Mucosa of descending colon (tissue), 3 donors: ENCODE data around the gene CCBE1. TPM values are rescaled to one million over a fixed set of nuclear protein-coding genes. Genes with fewer than 3 reads are reported as not detected.

Source experiments
- ATAC-seq: fragments of 200-7000 bp; cut with Tn5 transposase; one replicate; pipeline ENCODE4 v1.9.1; 2020; ENCODE audit warnings: mild to moderate bottlenecking, moderate library complexity
- DNase-seq, 3 donors: peaks; one replicate each; pipeline ENCODE4 v3.0.0-alpha.2; 2020
- H3K36me3 ChIP-seq: fragments of 200-600 bp; one replicate; pipeline ENCODE4 v1.8.0; 2021; ENCODE audit warnings: low read depth, mild to moderate bottlenecking
- H3K4me1 ChIP-seq: fragments of 200-600 bp; one replicate; pipeline ENCODE4 v1.8.0; 2021; ENCODE audit warnings: low read depth, mild to moderate bottlenecking
- H3K4me3 ChIP-seq: fragments of 200-600 bp; one replicate; pipeline ENCODE4 v1.8.0; 2021; ENCODE audit warnings: mild to moderate bottlenecking
- H3K9me3 ChIP-seq: fragments of 200-600 bp; one replicate; pipeline ENCODE4 v1.8.0; 2021; ENCODE audit warnings: mild to moderate bottlenecking
- intact Hi-C, 2 donors: fragments of 100-400 bp; cut with DNase I in 1 of 2; cut with micrococcal nuclease in 1 of 2; formaldehyde crosslinking; loops; one replicate each; pipeline versions ENCODE4 v1.11.0 to v1.11.1; 2022; cut with DNase I, micrococcal nuclease
- total RNA-seq, 3 donors: library from RNA; stranded (reverse); fragmentation: NEBNext Ultra II Directional in 2 of 3; extraction: Animal tissue kit (Norgen Biotek cat#: 25700) in 2 of 3; gene quantifications; one replicate each; pipeline versions ENCODE4 v1.2.1 to v1.2.4, GENCODE V29; 2021 to 2023
- TF ChIP-seq, protein P1 (sequence below): fragments of 200-600 bp; IDR thresholded peaks from one replicate; pipeline ENCODE4 v1.8.0; 2022; ENCODE audit warnings: antibody characterized with exemption, mild to moderate bottlenecking
- donor health status: DM: no; HTN: no; CAD: no; lungs with moderate emphysema.
- donor health status: DM: no; HTN: no; CAD: no.
- donor health status: DM: no; HTN: yes; CAD: no.

Gene CCBE1
- total RNA-seq, 3 donors from 2014 or later: 1.6 to 54.7 (median 2.2) TPM

DNA sequence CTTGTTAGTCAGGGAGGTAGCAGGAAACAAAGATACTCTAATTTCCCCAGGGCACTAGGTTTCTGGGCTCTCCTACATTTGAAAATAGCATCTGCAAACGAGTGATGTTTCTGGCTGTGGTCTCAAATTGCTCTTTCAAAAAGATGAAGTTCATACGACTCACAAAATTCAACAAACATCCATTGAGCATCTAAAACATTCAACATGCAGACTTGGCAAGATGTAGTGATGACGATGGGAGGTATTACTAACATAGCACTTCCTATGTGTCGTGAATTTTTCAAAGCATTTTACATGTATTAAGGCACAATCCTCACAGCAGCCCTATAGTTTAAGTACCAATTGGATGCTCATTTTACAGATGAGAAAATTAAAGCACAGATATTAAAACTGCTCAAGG lies 5.2 kb downstream of the CCBE1 start:
- Histone ChIP-seq H3K4me3 (no peak overlapping the region), H3K9me3 (no peaks in the 10 kb centered on the region), H3K36me3 (no peaks in the 10 kb centered on the region), H3K4me1 (peaks cover 7% of the 10 kb centered on the region)
- intact Hi-C loops: loop anchor here in 1 of 2 donors (10.0 kb wide), 1 partner anchor 67 kb away; no protein-coding TSS in a partner anchor
- DNase-seq (no peak), ATAC-seq (no peak)
- TF ChIP-seq, protein P1, sequence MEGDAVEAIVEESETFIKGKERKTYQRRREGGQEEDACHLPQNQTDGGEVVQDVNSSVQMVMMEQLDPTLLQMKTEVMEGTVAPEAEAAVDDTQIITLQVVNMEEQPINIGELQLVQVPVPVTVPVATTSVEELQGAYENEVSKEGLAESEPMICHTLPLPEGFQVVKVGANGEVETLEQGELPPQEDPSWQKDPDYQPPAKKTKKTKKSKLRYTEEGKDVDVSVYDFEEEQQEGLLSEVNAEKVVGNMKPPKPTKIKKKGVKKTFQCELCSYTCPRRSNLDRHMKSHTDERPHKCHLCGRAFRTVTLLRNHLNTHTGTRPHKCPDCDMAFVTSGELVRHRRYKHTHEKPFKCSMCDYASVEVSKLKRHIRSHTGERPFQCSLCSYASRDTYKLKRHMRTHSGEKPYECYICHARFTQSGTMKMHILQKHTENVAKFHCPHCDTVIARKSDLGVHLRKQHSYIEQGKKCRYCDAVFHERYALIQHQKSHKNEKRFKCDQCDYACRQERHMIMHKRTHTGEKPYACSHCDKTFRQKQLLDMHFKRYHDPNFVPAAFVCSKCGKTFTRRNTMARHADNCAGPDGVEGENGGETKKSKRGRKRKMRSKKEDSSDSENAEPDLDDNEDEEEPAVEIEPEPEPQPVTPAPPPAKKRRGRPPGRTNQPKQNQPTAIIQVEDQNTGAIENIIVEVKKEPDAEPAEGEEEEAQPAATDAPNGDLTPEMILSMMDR: no peak

DNA sequence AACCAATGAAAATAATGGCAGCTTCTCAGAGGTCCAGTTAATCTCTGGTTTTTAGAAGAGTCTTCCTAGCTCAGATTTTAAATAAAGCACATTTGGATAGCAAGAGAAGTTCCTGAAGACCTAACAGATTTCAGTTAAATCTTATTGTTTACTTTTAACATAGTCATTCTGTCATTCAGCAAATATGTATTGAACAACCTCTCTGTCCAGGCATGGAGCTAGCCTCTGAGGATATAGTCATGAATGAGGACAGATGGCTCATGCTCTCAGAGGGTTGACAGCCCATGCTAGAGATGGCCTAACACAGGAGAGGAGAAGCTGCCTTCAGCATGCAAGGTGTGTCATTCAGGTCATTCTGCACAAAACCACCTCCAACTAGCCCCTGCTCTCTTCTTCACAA lies 6.2 kb downstream of the CCBE1 start:
- DNase-seq (peak in 1 of 3 donors; percentile 43), ATAC-seq (peak; percentile 89)
- H3K9me3 ChIP-seq: no peaks in the 10 kb centered on the region
- H3K36me3 ChIP-seq: no peaks in the 10 kb centered on the region
- H3K4me3 ChIP-seq: no peak overlapping the region
- H3K4me1 ChIP-seq: no peaks in the 10 kb centered on the region
- TF ChIP-seq, protein P1: no peak
- intact Hi-C loops: loop anchor here in 1 of 2 donors (10.0 kb wide), 1 partner anchor 66 kb away; no protein-coding TSS in a partner anchor

DNA sequence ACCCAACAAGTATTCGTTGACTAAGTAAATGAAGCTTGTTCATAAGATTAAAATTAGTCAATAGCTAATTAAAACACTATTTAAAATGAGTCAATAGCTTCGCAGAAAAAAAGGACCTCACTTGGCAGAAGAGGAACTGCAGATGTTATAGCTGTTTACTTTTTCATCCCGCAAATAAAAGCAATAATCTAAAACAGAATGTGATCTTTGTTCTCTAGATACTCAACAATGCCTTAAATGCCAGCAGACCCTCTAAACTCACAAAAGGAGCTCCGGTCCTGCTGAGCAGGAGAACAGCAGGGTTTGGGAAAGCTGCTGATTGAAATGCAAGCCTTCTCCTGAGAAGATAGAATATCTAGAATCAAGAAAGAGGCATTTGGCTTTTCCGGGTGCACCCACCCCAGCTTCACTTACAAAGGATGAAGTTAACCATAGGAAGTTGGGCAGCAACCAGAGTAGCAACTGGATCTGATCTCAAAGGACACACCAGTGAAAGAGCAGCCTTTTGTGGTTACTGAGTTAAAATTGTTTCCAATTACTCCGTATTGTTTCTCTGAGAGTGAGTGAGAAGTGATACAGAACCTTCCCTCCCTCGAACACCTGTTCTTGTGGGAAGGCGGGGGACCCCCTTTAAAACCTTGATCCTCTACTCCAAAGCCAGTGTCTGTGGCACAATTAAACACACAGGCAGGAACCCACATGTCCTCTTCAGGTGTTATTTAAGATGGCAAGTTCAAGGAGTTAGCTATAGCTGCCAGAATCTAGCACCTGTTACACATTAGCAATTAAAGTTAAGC lies 6.8 kb downstream of the CCBE1 start:
- Histone ChIP-seq H3K36me3 (no peaks in the 10 kb centered on the region), H3K9me3 (no peaks in the 10 kb centered on the region), H3K4me1 (no peaks in the 10 kb centered on the region), H3K4me3 (no peak overlapping the region)
- no peak for DNase-seq
- peak; percentile 13 for ATAC-seq
- TF ChIP-seq, protein P1: no peak
- intact Hi-C loops: loop anchor here in 1 of 2 donors (10.0 kb wide), 1 partner anchor 66 kb away; no protein-coding TSS in a partner anchor

DNA sequence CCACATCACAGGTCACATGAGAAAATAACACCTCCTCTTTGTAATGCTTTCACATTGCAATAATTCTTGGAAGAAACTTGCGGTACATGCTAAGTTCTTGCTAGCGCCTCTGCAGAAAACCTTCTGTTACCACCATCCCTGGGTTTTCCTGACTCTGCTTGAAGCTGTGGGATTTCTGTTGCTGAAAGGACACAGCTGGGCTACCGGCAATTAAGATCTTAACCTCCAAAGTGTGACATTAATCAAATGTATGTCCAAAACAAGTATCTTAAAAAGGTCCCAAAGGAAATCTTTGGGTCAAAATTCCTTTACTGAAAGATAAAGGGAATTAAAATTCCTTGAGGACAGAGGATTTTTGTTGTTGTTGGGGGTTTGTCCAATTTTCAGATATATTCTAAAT lies 7.5 kb downstream of the CCBE1 start:
- intact Hi-C loops: loop anchor here in 1 of 2 donors (10.0 kb wide), 1 partner anchor 65 kb away; no protein-coding TSS in a partner anchor
- TF ChIP-seq, protein P1: no peak
- no peak overlapping the region for H3K4me3 ChIP-seq
- ATAC-seq (no peak), DNase-seq (no peak)
- H3K9me3 ChIP-seq: no peaks in the 10 kb centered on the region
- no peaks in the 10 kb centered on the region for H3K36me3 ChIP-seq
- no peaks in the 10 kb centered on the region for H3K4me1 ChIP-seq

DNA sequence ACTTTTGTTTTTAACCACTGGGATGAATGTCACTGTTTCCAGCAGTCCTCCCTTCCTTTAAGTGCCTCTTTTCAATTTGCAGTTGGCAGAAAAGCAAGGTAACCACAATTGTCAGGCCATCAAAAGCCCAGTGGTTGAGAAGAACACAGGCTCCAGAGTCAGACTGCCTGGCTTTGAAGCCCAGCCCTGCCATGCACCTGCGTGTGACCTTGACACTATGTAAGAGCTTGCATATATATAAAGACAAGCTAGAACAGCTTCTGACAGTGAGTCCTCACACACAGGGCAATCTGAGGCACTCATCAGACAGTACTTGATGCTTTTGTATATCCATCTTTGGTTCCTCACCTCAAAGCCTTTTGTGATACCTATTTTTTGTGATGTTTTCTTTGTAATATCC lies 11.0 kb downstream of the CCBE1 start:
- H3K36me3 ChIP-seq: no peaks in the 10 kb centered on the region
- no peaks in the 10 kb centered on the region for H3K4me1 ChIP-seq
- ATAC-seq: no peak
- no peak overlapping the region for H3K4me3 ChIP-seq
- DNase-seq: no peak
- intact Hi-C loops: no loop called here
- TF ChIP-seq, protein P1: no peak
- H3K9me3 ChIP-seq: no peaks in the 10 kb centered on the region
